ENCODE measurements around the gene WHAMM.
"Not testable (repeated sequence)": the region's sequence is repeated elsewhere in the genome, so short reads cannot be mapped to it uniquely, and the experiment has no call there.

Gene WHAMM

DNA sequence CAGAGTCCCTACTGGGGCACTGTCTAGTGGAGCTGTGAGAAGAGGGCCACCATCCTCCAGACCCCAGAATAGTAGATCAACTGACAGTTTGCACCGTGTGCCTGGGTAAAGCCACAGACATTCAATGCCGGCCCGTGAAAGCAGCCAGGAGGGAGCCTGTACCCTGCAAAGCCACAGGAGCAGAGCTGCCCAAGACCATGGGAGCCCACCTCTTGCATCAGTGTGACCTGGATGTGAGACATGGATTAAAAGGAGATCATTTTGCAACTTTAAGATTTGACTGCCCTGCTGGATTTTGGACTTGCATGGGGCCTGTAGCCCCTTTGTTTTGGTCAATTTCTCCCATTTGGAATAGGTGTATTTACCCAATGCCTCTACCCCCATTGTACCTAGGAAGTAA is 56.6 kb downstream of the WHAMM start:
- not testable (repeated sequence) for DNase-seq (ENCODE audit: low read depth in 2 of 2)

GRCh38 chr15:82870727-82871320 is 61.4 kb downstream of the WHAMM start:
- no peak for DNase-seq (ENCODE audit: low read depth in 2 of 2)

- no peak for DNase-seq (ENCODE audit: low read depth in 2 of 2)
These were observed 61.9 kb downstream of the WHAMM start for GRCh38 chr15:82871358-82871757.

DNA sequence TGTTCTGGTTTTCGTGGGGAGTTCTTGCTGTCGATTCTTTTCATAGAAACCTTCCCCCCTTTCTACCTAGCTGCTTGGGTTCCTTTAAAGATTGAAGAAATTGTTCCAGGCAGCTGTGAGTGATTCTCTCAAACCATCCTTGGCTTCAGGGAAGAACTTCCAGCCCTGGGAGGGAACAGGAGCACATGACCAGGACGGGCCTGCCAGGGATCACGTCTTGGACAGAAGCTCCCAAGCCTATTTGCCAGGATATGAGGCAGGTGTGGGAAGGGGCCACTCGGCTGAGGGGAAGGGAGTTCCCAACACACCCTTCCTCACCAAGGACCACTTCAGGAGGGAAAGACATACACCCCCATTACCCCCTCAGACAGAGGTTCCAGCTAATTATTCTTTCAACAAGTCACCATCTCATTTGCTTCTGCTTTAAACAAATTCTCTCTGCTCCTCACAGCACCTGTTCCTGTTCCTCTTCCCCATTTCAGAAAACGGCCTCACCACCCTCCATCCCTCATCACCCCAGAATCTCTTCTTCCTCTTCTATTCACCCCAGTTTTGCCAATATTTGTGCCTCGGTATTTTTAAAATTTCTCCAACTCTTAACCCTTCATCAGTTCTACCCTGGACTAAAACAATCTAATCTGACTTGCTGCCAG is 62.5 kb downstream of the WHAMM start:
- DNase-seq (ENCODE audit: low read depth in 2 of 2) = no peak

GRCh38 chr15:82873000-82873680 is 63.7 kb downstream of the WHAMM start:
- no peak for DNase-seq (ENCODE audit: low read depth in 2 of 2)

DNA sequence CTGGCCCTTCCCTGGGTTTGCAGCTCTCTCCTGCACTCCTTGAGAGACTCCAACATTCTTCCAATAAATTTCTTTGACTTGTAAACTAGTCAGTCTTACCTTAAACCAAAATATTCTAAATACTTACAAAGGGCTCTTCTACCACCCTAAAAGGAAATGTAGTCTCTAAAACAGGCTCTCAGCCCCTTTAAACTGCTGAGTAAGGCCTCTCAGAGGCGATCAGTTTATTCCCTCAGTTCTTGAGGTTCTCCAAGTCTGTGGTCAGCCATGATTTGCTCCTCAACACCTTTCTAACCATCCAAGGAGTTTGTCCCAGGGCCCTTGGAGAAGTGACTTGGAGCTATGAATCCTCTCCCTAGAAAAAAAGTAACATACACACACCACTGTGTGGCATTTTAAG is 64.8 kb downstream of the WHAMM start:
- no peak for DNase-seq (ENCODE audit: low read depth in 2 of 2)

- no peak for DNase-seq (ENCODE audit: low read depth in 2 of 2)
These were observed 65.5 kb downstream of the WHAMM start for GRCh38 chr15:82874961-82875360.

GRCh38 chr15:82875411-82876003 is 66.1 kb downstream of the WHAMM start:
- no peak for DNase-seq (ENCODE audit: low read depth in 2 of 2)

DNA sequence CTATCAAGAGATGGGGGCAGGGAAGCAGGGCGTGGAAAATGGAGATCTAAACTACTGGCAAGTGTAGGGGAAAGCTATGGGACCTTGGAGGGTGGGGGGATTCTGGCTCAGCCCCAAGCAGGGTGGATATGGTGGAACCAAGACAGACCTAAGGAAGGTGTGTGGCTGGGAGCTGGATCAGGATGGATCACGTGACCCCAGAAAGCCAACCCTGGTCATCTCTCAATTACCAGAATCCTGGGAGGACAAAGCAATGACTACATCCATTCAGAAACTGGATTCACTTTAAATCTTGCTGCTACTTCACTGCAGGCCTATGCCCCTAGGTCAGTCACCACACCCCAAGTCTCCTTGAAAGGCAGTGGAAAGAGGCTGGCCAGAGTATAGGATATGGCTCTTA is 68.4 kb downstream of the WHAMM start:
- DNase-seq (ENCODE audit: low read depth in 2 of 2) = no peak

GRCh38 chr15:82878325-82878724 is 68.9 kb downstream of the WHAMM start:
- DNase-seq (ENCODE audit: low read depth in 2 of 2) = no peak

DNA sequence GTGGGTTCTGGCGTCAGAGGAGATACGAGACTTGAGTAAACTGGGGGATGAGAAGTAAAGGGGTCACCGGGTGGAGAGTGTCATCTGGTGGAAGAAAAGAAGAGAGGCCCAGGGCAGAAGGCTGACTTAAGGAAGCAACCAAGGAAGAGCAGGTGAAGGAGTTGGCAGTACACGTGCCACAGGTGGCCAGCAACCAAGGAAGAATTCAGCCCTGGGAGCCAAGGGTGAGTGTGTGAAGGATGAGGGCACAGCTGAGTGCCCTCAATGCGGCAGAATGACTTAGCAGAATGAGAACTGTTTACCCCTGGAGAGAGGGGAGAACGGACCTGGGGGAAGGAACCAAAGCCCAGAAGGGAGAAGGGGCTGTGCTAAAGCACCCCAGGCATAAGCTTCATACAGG is 71.3 kb downstream of the WHAMM start:
- DNase-seq (ENCODE audit: low read depth in 2 of 2) = no peak

- DNase-seq (ENCODE audit: low read depth in 2 of 2) = no peak
These were observed 72.3 kb downstream of the WHAMM start for GRCh38 chr15:82881747-82882146.

DNA sequence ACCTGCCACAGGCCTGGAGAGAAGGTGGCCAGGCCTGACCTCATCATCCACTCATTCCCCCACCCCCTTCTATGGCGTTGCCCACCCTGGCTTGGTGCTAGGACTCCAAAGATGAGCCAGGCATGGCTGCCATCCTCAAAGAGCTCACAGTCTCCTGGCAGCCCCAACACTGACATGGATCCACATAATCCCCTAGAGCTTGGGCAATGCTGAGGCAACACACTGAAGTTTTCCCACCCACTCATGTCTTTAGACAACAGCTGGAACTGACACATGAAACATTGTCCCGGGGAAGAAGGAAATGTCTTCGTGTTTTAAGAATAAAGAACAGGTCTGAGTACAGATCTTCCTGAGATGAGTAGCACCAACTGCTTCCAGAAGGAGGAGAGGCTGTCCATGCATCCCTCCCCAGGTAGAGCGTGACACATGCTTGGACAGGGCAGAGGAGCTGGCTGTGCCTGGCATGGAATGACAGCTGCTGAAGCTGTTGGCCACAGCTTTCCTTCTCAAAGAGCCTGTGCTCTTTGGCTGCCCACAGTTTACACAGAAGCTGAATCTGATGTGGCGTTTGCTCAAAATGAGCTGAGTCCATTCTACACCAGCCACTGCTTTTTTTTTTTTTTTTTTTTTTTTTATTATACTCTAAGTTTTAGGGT is 73.0 kb downstream of the WHAMM start:
- no peak for DNase-seq (ENCODE audit: low read depth in 2 of 2)

Measured in stimulated activated CD4-positive, alpha-beta T cell treated with anti-CD3 and anti-CD28 coated beads, Interleukin-15, amount 100 ng/mL, for 48 hours (primary cell).